PFSK-1 (cell line): ENCODE results near the gene TMEM255A.

Experiments
- FOXP2 ChIP-seq: optimal IDR thresholded peaks from 2 replicates; pipeline ENCODE3; 2011; ENCODE audit warnings: borderline replicate concordance, control low read depth, inconsistent platforms; ENCODE audit not compliant: insufficient read depth; ENCODE audit errors: extremely low read length, extremely low read depth
- POLR2AphosphoS5 ChIP-seq: IDR thresholded peaks from 2 replicates; pipeline ENCODE4 v1.6.1; 2012; ENCODE audit warnings: low read depth, mild to moderate bottlenecking, control low read depth, low read length, moderate library complexity
- SIN3A ChIP-seq: IDR thresholded peaks from 2 replicates; pipeline ENCODE4 v1.6.1; 2012; ENCODE audit warnings: mild to moderate bottlenecking, low read length, moderate library complexity, borderline replicate concordance; ENCODE audit not compliant: insufficient read depth
- TAF1 ChIP-seq: IDR thresholded peaks from 2 replicates; pipeline ENCODE4 v1.6.1; 2012; ENCODE audit warnings: low read length, control low read depth, borderline replicate concordance; ENCODE audit not compliant: insufficient read depth
- TF ChIP-seq, protein P1 (sequence below), 2 experiments: IDR thresholded peaks; 2 replicates each; pipeline versions ENCODE4 v1.6.1 to v1.8.0; 2011 to 2012; ENCODE audit warnings: low read depth in 2 of 2, low read length in 2 of 2, control low read depth in 1 of 2, inconsistent platforms in 1 of 2, mild to moderate bottlenecking in 1 of 2, moderate library complexity in 1 of 2; ENCODE audit not compliant: insufficient read depth in 1 of 2

DNA sequence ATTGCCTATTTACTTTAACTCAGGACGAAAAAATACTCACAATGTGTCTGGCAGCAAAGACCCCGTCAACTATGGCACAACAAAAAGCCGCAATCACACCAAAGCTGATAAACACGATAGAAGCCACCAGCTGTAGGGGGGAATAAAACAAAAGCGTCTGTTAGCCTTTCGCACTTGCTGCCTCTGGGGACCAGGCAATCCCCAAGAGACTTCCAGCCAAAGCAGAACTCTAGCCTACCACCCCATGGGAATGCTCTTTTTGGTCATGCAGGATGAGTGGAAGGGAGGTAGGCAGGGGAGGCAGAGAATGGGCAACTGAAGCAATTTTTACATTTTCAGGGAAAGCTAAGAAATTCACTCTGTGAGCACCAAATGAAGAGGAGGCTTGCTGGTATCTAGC, 20.1 kb downstream of the TMEM255A start:
- TF ChIP-seq, protein P1, sequence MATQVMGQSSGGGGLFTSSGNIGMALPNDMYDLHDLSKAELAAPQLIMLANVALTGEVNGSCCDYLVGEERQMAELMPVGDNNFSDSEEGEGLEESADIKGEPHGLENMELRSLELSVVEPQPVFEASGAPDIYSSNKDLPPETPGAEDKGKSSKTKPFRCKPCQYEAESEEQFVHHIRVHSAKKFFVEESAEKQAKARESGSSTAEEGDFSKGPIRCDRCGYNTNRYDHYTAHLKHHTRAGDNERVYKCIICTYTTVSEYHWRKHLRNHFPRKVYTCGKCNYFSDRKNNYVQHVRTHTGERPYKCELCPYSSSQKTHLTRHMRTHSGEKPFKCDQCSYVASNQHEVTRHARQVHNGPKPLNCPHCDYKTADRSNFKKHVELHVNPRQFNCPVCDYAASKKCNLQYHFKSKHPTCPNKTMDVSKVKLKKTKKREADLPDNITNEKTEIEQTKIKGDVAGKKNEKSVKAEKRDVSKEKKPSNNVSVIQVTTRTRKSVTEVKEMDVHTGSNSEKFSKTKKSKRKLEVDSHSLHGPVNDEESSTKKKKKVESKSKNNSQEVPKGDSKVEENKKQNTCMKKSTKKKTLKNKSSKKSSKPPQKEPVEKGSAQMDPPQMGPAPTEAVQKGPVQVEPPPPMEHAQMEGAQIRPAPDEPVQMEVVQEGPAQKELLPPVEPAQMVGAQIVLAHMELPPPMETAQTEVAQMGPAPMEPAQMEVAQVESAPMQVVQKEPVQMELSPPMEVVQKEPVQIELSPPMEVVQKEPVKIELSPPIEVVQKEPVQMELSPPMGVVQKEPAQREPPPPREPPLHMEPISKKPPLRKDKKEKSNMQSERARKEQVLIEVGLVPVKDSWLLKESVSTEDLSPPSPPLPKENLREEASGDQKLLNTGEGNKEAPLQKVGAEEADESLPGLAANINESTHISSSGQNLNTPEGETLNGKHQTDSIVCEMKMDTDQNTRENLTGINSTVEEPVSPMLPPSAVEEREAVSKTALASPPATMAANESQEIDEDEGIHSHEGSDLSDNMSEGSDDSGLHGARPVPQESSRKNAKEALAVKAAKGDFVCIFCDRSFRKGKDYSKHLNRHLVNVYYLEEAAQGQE (IDR thresholded peaks at IDR 0.05; ENCODE audit: insufficient read depth in 1 of 2, low read depth in 2 of 2, low read length in 2 of 2): no peak
- no peak for TF ChIP-seq POLR2AphosphoS5
- no peak for TF ChIP-seq SIN3A
- no peak for TF ChIP-seq TAF1
- TF ChIP-seq FOXP2: no peak
